Umbilical cord (tissue), 2 donors: ENCODE results near the gene CCDC9. TPM values are rescaled to one million over a fixed set of nuclear protein-coding genes. Genes with fewer than 3 reads are reported as not detected.
"Not testable (repeated sequence)": the region's sequence is repeated elsewhere in the genome, so short reads cannot be mapped to it uniquely, and the experiment has no call there.

Experiments used
- DNase-seq: peaks from one replicate; pipeline ENCODE4 v3.0.0-alpha.2; 2015; ENCODE audit warnings: low spot score
- total RNA-seq: library from RNA; depleted of rRNA; stranded (reverse); fragments of >200 nt; gene quantifications from one replicate; pipeline ENCODE4 v1.2.3, GENCODE V29; 2014; ENCODE audit warnings: low replicate concordance; ENCODE audit not compliant: insufficient read depth

Gene CCDC9
- total RNA-seq, 1 donor from 2014 or later = 4.6 TPM

DNA sequence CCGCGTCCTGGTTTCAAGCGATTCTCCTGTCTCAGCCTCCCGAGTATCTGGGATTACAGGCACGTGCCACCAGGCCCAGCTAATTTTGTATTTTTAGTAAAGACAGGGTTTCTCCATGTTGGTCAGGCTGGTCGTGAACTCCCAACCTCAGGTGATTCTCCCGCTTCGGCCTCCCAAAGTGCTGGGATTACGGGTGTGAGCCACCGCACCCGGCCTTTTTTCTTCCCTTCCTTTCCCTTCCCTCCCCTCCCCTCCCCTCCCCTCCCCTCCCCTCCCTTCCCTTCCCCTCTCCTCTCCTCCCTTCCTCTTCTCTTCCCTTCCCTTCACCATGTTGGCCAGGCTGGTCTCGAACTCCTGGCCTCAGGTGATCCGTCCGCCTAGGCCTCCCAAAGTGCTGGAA lies 44.5 kb downstream of the CCDC9 start:
- DNase-seq = not testable (repeated sequence)

- DNase-seq = no peak
Observed at GRCh38 chr19:47302249-47302648, 45.9 kb downstream of the CCDC9 start.

DNA sequence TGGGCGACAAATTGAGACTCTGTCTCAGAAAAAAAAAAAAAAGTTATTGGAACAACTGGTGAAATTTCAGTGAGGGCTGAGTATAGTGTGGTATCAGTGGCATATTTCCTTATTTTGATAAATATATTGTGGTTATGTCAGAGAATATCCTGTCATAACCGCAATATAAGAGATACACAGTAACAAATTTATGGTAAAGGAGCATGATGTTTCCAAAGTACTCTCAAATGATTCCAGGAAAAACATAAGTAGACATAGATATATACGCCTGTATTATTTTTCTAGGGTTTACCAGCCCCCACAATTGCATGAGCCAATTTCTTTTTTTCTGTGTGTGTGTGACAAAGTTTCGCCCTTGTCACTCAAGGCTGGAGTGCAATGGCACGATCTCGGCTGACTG lies 47.6 kb downstream of the CCDC9 start:
- no peak for DNase-seq

DNA sequence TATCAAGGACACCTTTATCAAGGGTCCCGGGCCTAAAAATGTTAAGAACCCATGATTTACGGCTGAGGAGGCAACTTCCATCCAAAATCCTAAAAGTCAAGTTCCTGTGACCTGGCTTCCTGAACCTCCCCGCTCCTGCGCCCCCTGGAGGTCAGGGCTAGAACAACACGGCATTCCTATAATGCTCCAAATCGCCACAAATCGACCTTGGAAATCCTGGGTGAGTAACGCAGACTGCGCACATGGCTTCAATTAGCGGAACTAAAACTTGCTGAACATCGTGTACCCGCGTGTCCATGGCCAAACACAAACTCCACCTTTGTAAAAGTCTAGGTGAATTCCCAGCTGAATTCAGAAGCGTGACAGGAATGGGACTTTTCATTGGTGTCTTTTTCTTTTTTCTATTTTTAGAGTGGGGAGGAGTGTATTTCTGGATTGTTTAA lies 49.0 kb downstream of the CCDC9 start:
- peak; percentile 33 for DNase-seq

GRCh38 chr19:47306303-47306702 lies 50.0 kb downstream of the CCDC9 start:
- no peak for DNase-seq

GRCh38 chr19:47309038-47309437 lies 52.7 kb downstream of the CCDC9 start:
- DNase-seq = peak; percentile 33

DNA sequence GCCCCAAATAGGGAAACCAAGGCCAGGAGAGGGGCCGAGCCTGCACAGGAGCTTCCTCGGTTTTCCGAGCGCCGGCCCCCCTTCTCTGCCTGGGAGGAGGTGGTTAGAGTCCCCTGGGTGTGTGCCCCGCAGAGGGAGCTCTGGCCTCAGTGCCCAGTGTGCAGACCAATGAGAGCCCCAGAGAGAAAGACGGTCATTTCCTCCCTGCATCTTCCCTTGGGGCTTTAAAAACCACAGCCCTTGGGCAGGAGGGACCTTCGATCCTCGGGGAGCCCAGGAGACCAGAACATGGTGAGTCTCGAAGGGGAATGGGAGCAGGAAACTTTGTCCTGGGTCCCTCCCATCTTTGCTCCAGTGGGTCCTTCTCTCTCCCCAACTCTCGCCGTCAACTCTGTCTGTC lies 53.3 kb downstream of the CCDC9 start, which contains the start of gene C5AR1:
C5AR1 (plus strand) TSS at position 254 of the 400 bp plus-strand sequence; CDS start at position 289, 35 bp downstream.
- DNase-seq = no peak

DNA sequence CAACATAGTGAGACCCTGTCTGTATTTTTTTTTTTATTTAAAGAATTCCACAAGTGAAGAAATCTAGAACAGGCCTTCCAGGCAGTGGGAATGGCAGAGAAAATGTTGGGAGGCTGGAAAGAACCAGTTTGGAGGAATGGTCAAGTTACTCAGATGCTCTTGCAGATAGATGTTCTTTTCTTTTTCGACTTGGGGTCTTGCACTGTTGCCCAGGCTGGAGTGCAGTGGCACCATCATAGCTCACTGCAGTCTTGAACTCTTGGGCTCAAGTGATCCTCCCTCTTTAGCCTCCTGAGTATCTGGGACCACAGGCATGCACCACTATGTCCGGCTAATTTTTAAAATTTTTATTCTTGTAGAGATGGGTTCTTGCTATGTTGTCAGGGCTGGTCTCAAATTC lies 54.0 kb downstream of the CCDC9 start:
- no peak for DNase-seq

GRCh38 chr19:47310819-47311218 lies 54.5 kb downstream of the CCDC9 start:
- peak; percentile 30 for DNase-seq

DNA sequence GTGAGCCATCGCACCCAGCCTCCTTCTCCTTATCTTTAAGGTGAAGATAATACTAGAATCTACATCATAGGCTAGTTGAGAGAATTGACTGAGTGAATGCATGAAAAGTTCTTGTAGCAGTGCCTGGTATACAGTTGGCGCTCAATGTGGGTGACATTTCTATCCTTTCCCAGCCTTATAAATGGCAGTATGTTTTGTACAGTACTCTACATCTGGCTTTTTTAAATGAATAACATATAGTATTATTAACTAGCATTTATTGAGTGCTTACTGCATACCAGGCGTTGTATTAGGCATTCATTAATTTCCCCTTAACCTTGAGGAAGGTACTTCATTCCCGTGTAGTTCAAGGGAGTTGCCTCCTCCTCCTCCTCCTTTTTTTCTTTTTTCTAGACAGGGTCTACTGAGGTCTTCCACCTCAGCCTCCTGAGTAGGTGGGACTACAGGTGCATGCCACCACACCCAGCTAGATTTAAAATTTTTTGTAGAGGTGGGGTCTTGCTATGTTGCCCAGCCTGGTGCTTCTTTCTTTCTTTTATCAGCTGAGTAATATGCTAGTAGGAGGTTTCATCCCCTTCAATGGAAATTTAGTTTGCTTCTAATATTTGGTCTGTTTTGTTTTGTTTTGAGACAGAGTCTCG lies 56.2 kb downstream of the CCDC9 start:
- DNase-seq = no peak

DNA sequence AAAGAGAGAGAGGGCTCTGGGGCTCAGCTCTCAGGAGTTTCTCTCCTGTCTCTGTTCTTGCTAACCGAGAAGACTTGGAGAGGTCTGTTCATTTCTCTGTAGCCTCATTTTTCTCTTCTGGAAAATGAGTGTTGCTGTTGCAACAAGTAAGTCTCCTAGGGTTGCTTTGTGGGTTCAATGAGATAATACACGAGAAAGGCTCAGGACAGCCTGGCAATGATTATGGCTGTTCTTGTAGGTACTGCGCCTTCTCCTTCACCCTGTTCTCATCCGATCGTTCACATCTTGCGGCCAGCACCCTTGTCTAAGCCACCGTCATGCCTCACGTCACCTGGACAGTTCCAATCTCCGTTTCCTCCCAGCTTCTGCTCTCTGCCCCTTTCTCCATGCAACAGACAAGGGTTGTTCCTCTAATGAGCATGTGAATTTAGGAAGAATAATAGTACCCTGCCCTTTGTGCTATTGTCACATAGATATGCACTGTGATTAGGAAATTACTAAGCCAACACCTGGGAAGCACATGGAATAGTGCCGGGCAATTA lies 57.5 kb downstream of the CCDC9 start:
- no peak for DNase-seq

GRCh38 chr19:47315125-47315821 lies 58.9 kb downstream of the CCDC9 start:
- peak; percentile 68 for DNase-seq

GRCh38 chr19:47316513-47316912 lies 60.2 kb downstream of the CCDC9 start:
- DNase-seq = no peak

DNA sequence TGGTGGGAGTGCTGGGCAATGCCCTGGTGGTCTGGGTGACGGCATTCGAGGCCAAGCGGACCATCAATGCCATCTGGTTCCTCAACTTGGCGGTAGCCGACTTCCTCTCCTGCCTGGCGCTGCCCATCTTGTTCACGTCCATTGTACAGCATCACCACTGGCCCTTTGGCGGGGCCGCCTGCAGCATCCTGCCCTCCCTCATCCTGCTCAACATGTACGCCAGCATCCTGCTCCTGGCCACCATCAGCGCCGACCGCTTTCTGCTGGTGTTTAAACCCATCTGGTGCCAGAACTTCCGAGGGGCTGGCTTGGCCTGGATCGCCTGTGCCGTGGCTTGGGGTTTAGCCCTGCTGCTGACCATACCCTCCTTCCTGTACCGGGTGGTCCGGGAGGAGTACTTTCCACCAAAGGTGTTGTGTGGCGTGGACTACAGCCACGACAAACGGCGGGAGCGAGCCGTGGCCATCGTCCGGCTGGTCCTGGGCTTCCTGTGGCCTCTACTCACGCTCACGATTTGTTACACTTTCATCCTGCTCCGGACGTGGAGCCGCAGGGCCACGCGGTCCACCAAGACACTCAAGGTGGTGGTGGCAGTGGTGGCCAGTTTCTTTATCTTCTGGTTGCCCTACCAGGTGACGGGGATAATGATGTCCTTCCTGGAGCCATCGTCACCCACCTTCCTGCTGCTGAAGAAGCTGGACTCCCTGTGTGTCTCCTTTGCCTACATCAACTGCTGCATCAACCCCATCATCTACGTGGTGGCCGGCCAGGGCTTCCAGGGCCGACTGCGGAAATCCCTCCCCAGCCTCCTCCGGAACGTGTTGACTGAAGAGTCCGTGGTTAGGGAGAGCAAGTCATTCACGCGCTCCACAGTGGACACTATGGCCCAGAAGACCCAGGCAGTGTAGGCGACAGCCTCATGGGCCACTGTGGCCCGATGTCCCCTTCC lies 63.9 kb downstream of the CCDC9 start:
- no peak for DNase-seq

Other genes starting within 250 kb of the CCDC9 start
- gene NPAS1, start 236.7 kb upstream of the CCDC9 start, total RNA-seq = not detected
- gene TMEM160, start 207.9 kb upstream of the CCDC9 start, total RNA-seq = 5.3 TPM
- gene ZC3H4, start 142.7 kb upstream of the CCDC9 start, total RNA-seq = 9.4 TPM
- gene SAE1, start 125.7 kb upstream of the CCDC9 start, total RNA-seq = 52.5 TPM
- 1.2 TPM for gene BBC3, start 25.3 kb upstream of the CCDC9 start, total RNA-seq
- gene INAFM1, start 18.4 kb downstream of the CCDC9 start, total RNA-seq = 1.2 TPM
- gene C5AR1, start 53.3 kb downstream of the CCDC9 start, total RNA-seq = 2.6 TPM
- gene C5AR2, start 75.7 kb downstream of the CCDC9 start, total RNA-seq = 5.5 TPM
- gene DHX34, start 92.8 kb downstream of the CCDC9 start, total RNA-seq = 10.1 TPM
- 91.2 TPM for gene MEIS3, start 163.0 kb downstream of the CCDC9 start, total RNA-seq
- 4.8 TPM for gene SLC8A2, start 215.4 kb downstream of the CCDC9 start, total RNA-seq
- gene KPTN, start 227.7 kb downstream of the CCDC9 start, total RNA-seq = 4.1 TPM